Measurements from ENCODE around the gene LCN10.

Gene LCN10

GRCh38 chr9:136724772-136725171 lies 18.0 kb downstream of the LCN10 start:
- TF ChIP-seq POLR2A (IDR thresholded peaks at IDR 0.05; ENCODE audit: extremely low read depth, insufficient read length) (no peak), CTCF (IDR thresholded peaks at IDR 0.05; ENCODE audit: low read depth, low read length) (no peak), MAX (IDR thresholded peaks at IDR 0.05; ENCODE audit: low read depth, low read length) (no peak), MYC (IDR thresholded peaks at IDR 0.05; ENCODE audit: low read depth, low read length) (no peak)
- no peak for DNase-seq (ENCODE audit: low read depth)
- no peak overlapping the region for H3K4me3 ChIP-seq (ENCODE audit: low read depth, low read length)

- H3K4me3 ChIP-seq (ENCODE audit: low read depth, low read length): no peak overlapping the region
- DNase-seq (ENCODE audit: low read depth): no peak
- no peak for TF ChIP-seq MYC (IDR thresholded peaks at IDR 0.05; ENCODE audit: low read depth, low read length)
- TF ChIP-seq POLR2A (IDR thresholded peaks at IDR 0.05; ENCODE audit: extremely low read depth, insufficient read length): no peak
- no peak for TF ChIP-seq CTCF (IDR thresholded peaks at IDR 0.05; ENCODE audit: low read depth, low read length)
- TF ChIP-seq MAX (IDR thresholded peaks at IDR 0.05; ENCODE audit: low read depth, low read length): no peak
Measured at GRCh38 chr9:136723989-136724388, 18.8 kb downstream of the LCN10 start.

GRCh38 chr9:136723362-136723976 lies 19.3 kb downstream of the LCN10 start:
- no peak overlapping the region for H3K4me3 ChIP-seq (ENCODE audit: low read depth, low read length)
- no peak for TF ChIP-seq MYC (IDR thresholded peaks at IDR 0.05; ENCODE audit: low read depth, low read length)
- no peak for TF ChIP-seq CTCF (IDR thresholded peaks at IDR 0.05; ENCODE audit: low read depth, low read length)
- no peak for TF ChIP-seq MAX (IDR thresholded peaks at IDR 0.05; ENCODE audit: low read depth, low read length)
- TF ChIP-seq POLR2A (IDR thresholded peaks at IDR 0.05; ENCODE audit: extremely low read depth, insufficient read length): no peak
- DNase-seq (ENCODE audit: low read depth): peak; percentile 36

GRCh38 chr9:136722969-136723356 lies 19.8 kb downstream of the LCN10 start:
- no peak overlapping the region for H3K4me3 ChIP-seq (ENCODE audit: low read depth, low read length)
- TF ChIP-seq CTCF (IDR thresholded peaks at IDR 0.05; ENCODE audit: low read depth, low read length): no peak
- no peak for TF ChIP-seq MYC (IDR thresholded peaks at IDR 0.05; ENCODE audit: low read depth, low read length)
- TF ChIP-seq MAX (IDR thresholded peaks at IDR 0.05; ENCODE audit: low read depth, low read length): no peak
- no peak for TF ChIP-seq POLR2A (IDR thresholded peaks at IDR 0.05; ENCODE audit: extremely low read depth, insufficient read length)
- peak; percentile 52 for DNase-seq (ENCODE audit: low read depth)

- TF ChIP-seq MAX (IDR thresholded peaks at IDR 0.05; ENCODE audit: low read depth, low read length) (no peak), CTCF (IDR thresholded peaks at IDR 0.05; ENCODE audit: low read depth, low read length) (no peak), POLR2A (IDR thresholded peaks at IDR 0.05; ENCODE audit: extremely low read depth, insufficient read length) (no peak), MYC (IDR thresholded peaks at IDR 0.05; ENCODE audit: low read depth, low read length) (no peak)
- H3K4me3 ChIP-seq (ENCODE audit: low read depth, low read length): no peak overlapping the region
- no peak for DNase-seq (ENCODE audit: low read depth)
Measured at GRCh38 chr9:136722093-136722968, 20.4 kb downstream of the LCN10 start.
